Fibroblast of pulmonary artery (primary cell): ENCODE results near the gene KRT3.

Experiments
- DNase-seq: peaks from one replicate; pipeline ENCODE4 v3.0.0-alpha.2; 2010; ENCODE audit warnings: low read depth
- H3K4me3 ChIP-seq: replicated peaks from 2 replicates; pipeline ENCODE4 v1.5.1; 2011; ENCODE audit warnings: low read depth, mild to moderate bottlenecking, control low read depth, low read length, moderate library complexity
- TF ChIP-seq, protein P1 (sequence below): IDR thresholded peaks from 2 replicates; pipeline ENCODE4 v1.5.1; 2011; ENCODE audit warnings: mild to moderate bottlenecking, control low read depth, low read length, inconsistent platforms; ENCODE audit errors: missing control alignments

KRT3 gene

DNA sequence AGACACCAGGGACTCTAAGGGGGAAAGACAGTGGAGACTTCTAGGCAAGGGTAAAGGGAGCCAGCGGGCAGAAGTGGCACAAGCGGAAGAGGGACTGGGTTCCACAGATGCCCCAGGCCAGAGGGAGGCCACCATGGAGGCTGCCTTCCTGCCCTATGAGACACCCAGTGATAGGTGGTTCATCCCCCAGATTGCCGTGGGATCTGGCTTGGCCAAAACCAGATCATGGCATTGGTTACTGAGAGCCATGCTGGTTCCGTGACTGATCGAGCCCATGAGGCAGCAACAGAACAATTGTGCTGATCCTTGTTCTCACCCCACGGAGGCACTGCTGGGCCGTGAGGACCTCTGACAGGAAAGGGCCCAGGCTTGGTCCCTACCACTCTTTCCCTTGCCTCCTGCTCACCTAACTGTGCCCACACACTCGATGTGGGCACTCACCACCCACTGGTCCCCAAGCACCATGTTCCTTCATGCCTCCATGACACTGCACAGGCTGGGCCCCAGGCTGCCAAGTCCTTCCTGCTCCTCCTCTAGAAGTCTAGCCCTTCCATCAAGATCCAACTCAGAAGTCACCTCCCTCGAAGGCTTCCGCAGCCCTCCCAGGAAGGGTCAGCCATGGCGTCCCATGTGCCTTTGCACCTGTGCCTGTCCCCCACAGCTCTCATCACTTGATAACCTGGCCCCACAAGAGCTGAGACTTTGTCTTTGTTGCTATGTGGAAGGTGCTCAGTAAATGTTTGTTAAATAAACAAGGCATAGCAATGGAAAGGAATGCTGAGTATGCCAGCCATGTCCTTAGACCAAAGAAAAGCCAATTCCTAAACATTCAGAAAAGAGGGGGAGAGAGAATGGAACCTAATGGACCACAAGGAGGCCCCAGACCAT, 30.9 kb upstream of the KRT3 start:
- peak; percentile 29 for DNase-seq
- TF ChIP-seq, protein P1, sequence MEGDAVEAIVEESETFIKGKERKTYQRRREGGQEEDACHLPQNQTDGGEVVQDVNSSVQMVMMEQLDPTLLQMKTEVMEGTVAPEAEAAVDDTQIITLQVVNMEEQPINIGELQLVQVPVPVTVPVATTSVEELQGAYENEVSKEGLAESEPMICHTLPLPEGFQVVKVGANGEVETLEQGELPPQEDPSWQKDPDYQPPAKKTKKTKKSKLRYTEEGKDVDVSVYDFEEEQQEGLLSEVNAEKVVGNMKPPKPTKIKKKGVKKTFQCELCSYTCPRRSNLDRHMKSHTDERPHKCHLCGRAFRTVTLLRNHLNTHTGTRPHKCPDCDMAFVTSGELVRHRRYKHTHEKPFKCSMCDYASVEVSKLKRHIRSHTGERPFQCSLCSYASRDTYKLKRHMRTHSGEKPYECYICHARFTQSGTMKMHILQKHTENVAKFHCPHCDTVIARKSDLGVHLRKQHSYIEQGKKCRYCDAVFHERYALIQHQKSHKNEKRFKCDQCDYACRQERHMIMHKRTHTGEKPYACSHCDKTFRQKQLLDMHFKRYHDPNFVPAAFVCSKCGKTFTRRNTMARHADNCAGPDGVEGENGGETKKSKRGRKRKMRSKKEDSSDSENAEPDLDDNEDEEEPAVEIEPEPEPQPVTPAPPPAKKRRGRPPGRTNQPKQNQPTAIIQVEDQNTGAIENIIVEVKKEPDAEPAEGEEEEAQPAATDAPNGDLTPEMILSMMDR = no peak
- no peak overlapping the region for H3K4me3 ChIP-seq

DNA sequence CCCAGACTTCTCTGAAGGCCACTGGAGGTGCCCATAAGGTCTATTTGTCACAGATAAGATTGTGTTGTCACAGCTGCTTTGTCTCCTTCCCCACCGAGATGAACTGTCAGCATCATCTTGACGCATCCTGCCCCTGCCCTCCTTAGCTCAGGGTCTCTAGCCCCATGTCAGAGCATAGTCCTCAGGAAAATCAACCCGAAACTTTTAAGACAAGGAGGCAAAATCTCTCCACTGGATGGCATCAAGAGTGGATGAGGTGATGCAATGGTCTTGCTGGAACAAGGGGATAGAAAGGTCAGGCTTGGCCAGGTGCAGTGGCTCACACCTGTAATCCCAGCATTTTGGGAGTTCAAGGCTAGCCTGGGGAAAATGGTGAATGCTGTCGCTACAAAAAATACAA, 30.0 kb upstream of the KRT3 start:
- TF ChIP-seq, protein P1 = no peak
- H3K4me3 ChIP-seq = no peak overlapping the region
- no peak for DNase-seq

DNA sequence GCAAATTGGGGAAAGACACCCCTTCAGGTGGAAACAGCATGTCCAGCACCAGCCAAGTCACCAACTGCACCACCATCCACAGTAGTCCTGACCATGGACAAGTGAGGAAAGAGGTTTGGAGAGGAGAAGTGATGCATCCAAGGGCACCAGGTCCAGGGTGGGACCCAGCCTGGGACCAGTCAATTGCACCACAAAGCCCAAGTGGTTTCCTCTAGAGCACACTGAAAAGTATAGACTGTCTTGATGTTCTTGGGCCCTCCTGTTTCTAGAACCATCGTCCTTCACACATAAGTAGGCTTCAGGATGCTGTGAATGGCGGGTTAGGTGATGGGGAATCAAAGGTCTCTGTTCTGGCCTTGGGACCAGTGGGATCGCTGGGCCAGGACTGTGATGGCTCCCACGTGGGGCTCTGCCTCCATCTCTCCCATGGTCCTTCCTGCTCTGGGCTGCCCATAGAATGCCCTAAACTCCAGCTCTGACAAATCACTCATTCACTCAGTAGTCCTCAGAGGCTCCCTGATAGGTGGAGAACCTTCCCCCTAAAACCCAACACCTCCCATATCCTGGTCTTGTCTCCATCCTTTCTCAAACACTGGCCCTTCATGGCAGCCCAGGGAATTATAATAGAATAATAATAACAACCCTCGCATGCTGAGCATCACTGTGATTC, 29.0 kb upstream of the KRT3 start:
- DNase-seq = no peak
- no peak overlapping the region for H3K4me3 ChIP-seq
- TF ChIP-seq, protein P1 = no peak

DNA sequence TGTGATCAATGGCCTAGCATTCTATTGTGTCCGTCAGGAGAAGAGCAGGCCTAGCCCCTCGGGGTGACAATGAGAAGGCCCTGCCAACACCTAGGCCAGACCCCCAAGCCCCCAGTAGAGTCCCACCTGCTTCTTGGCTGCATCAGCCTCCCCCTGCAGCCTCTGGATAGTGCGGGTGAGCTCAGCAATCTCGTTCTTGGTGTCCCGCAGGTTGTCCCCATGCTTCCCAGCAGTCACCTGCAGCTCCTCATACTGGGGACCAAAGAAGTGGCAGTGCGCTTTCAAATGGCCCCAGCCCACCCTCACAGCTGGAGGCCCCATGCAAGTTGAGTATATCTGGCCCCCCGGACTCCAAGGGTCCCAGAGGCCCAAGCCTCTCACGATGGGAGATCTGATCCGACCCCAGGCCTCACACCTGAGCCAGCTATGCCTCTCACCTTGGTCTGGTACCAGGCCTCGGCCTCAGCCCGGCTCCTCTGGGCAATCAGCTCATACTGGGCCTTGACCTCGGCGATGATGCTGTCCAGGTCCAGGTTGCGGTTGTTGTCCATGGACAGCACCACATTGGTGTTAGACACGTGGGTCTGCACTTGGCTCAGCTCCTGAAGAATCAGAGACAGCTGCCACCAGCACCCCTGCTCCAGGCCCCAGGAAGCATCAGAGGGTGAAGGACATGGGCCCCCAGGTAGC, 28.0 kb upstream of the KRT3 start:
- DNase-seq = no peak

DNA sequence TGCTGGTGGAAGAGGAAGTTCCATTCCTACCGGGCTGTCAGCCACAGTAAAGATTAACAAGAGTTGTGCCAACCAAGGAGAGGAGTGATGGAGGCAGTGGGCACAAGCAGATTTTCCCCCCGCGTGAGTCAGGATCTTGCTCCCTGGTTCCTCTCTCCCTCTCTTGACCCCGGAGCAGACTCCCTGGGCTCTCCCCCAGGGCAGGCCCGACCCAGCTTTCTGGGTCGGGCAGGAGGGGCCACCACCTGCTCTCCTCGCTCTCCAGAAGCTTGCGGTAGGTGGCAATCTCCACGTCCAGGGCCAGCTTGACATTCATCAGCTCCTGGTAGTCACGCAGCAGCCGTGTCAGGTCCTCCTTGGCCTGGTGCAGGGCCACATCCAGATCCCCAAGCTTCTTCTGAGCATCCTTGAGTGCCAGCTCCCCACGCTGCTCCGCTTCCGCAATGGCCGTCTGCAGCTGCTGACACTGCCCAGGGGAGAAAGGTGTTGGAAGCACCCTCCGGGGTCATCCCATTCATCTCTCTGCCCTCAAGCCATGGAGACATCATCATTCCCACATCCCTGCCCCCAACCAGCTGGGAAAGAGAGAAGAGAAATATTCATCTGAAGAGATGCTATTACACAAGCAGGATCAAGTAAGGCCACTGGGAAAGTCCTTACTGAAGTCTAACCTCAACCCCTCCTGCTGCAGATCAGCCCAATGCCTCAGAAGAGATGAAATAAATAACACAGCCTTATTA, 27.0 kb upstream of the KRT3 start:
- H3K4me3 ChIP-seq = no peak overlapping the region
- DNase-seq = no peak
- TF ChIP-seq, protein P1 = no peak

More for the DNA sequence above, 28.0 kb upstream of the KRT3 start:
- TF ChIP-seq, protein P1 = no peak
- H3K4me3 ChIP-seq = no peak overlapping the region

DNA sequence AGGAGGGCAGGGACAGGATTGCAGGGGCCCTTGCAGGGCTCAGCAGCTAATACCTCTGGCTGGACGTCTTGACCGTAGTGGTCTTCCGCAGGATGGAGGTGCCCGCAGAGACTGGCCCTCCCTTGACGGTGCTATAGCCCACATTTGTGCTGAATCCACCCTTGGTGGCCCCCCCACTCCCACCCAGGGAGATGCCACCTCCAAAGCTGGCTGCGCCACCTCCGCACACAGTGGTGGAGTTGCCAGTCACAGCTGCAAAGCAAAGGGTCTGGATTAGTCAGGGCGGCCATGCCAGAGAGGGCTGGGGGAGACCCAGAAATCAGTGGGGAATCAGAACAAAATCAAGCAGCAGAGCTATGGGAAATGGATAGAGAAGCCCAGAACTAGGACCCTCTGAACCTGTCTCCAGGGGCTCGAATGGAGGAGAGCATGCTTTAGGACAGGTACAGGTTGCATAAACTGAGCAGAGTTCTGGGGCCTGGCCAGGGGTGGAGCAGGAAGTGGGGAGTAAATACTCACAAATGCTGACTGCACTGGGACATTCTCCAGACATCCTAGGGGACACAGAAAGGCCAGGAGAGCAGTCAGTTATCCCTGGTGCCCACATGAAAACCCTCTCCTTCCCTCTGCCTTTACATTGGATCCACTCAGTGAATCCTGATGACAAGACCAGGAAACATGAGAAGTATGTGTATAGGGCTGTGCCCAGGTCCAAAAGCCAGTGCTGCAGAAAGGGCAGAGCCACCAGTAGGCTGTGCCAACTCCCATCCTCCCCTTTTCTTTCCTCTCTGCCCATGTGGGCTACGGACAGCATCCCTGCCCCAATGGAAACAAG, 26.1 kb upstream of the KRT3 start:
- TF ChIP-seq, protein P1 = no peak
- DNase-seq = no peak
- H3K4me3 ChIP-seq = no peak overlapping the region
